Measurements from ENCODE around the gene TIMD4.
"Not testable (repeated sequence)": the region's sequence is repeated elsewhere in the genome, so short reads cannot be mapped to it uniquely, and the experiment has no call there.

Gene TIMD4

GRCh38 chr5:156963125-156963524 is at the start of gene TIMD4:
Gene TIMD4, minus strand, starts transcription at chr5:156963226. Its CDS starts 28 bp downstream, at chr5:156963198.
- DNase-seq = peak; percentile 25 to 46 (median 44)

- DNase-seq = no peak
Measured at GRCh38 chr5:157006262-157006661, 43.2 kb upstream of the TIMD4 start.

- DNase-seq = no peak
Measured at GRCh38 chr5:157004893-157005551, 42.0 kb upstream of the TIMD4 start.

GRCh38 chr5:156991714-156992113 is 28.7 kb upstream of the TIMD4 start:
- DNase-seq = peak; percentile 26 to 46 (median 30)

GRCh38 chr5:156984064-156984463 is 21.0 kb upstream of the TIMD4 start:
- no peak for DNase-seq

- peak; percentile 23 to 63 (median 62) for DNase-seq
Measured at GRCh38 chr5:156981481-156981880, 18.5 kb upstream of the TIMD4 start.

GRCh38 chr5:156974328-156974727 is 11.3 kb upstream of the TIMD4 start:
- DNase-seq = peak; percentile 27 to 61 (median 53)

GRCh38 chr5:156971848-156972525 is 9.0 kb upstream of the TIMD4 start:
- no peak for DNase-seq

- DNase-seq = peak; percentile 4 to 35 (median 27)
Measured at GRCh38 chr5:156971415-156971814, 8.4 kb upstream of the TIMD4 start.

GRCh38 chr5:156967386-156967785 is 4.4 kb upstream of the TIMD4 start:
- not testable (repeated sequence) for DNase-seq

- no peak for DNase-seq
Measured at GRCh38 chr5:156956321-156956720, 6.7 kb downstream of the TIMD4 start.

- DNase-seq = no peak
Measured at GRCh38 chr5:156951359-156951758, 11.7 kb downstream of the TIMD4 start.

- DNase-seq = no peak
Measured at GRCh38 chr5:156950716-156951115, 12.3 kb downstream of the TIMD4 start.

GRCh38 chr5:156949424-156949823 is 13.6 kb downstream of the TIMD4 start:
- no peak for DNase-seq

GRCh38 chr5:156947925-156948324 is 15.1 kb downstream of the TIMD4 start:
- DNase-seq = no peak

- DNase-seq = no peak
Measured at GRCh38 chr5:156942064-156942463, 21.0 kb downstream of the TIMD4 start.

GRCh38 chr5:156940462-156940861 is 22.6 kb downstream of the TIMD4 start:
- not testable (repeated sequence) for DNase-seq

- DNase-seq = no peak
Measured at GRCh38 chr5:156936972-156937371, 26.1 kb downstream of the TIMD4 start.

- peak in 2 of 3 donors; percentile 36 to 42 for DNase-seq
Measured at GRCh38 chr5:156934450-156935211, 28.4 kb downstream of the TIMD4 start.

GRCh38 chr5:156929366-156929948 is 33.6 kb downstream of the TIMD4 start:
- no peak for DNase-seq

GRCh38 chr5:156927545-156927944 is 35.5 kb downstream of the TIMD4 start:
- no peak for DNase-seq

GRCh38 chr5:156925767-156926166 is 37.3 kb downstream of the TIMD4 start:
- DNase-seq = not testable (repeated sequence)

GRCh38 chr5:156922207-156922792 is 40.7 kb downstream of the TIMD4 start:
- no peak for DNase-seq
